Mesenchymal stem cell (in vitro differentiated cells and primary cell): ENCODE measurements around the gene SERGEF.

Experiments
- DNase-seq: peaks from one replicate; pipeline ENCODE4 v3.0.0-alpha.2; 2013
- H2AFZ ChIP-seq: one replicate; pipeline ENCODE4 v1.6.1; 2013; ENCODE audit warnings: low read depth, mild to moderate bottlenecking, control low read depth, inconsistent platforms, low read length, moderate library complexity
- H2AK5ac ChIP-seq: 2 replicates; pipeline ENCODE4 v1.6.1; 2013; ENCODE audit warnings: low read length, moderate library complexity, mild to moderate bottlenecking, inconsistent platforms; ENCODE audit not compliant: severe bottlenecking
- H2BK120ac ChIP-seq: one replicate; pipeline ENCODE4 v1.6.1; 2013; ENCODE audit warnings: low read depth, mild to moderate bottlenecking, inconsistent platforms, low read length, moderate library complexity
- H2BK12ac ChIP-seq, 2 experiments: one replicate each; pipeline ENCODE4 v1.6.1; 2013; ENCODE audit warnings: inconsistent platforms in 2 of 2, low read length in 2 of 2, mild to moderate bottlenecking in 2 of 2, moderate library complexity in 2 of 2, control low read depth in 1 of 2
- H2BK15ac ChIP-seq: one replicate; pipeline ENCODE4 v1.6.1; 2013; ENCODE audit warnings: mild to moderate bottlenecking, low read depth, inconsistent platforms; ENCODE audit not compliant: poor library complexity, severe bottlenecking
- H2BK5ac ChIP-seq: 2 replicates; pipeline ENCODE4 v1.6.1; 2013; ENCODE audit warnings: low read depth, mild to moderate bottlenecking, low read length, control low read depth, inconsistent platforms; ENCODE audit not compliant: poor library complexity, severe bottlenecking
- H3K14ac ChIP-seq, 2 experiments: one replicate each; pipeline ENCODE4 v1.6.1; 2013; ENCODE audit warnings: inconsistent platforms in 2 of 2, low read length in 2 of 2, control low read depth in 1 of 2, mild to moderate bottlenecking in 1 of 2, moderate library complexity in 1 of 2
- H3K18ac ChIP-seq, 2 experiments: one replicate each; pipeline ENCODE4 v1.6.1; 2013; ENCODE audit warnings: inconsistent platforms in 2 of 2, low read length in 2 of 2, control low read depth in 1 of 2, low read depth in 1 of 2, mild to moderate bottlenecking in 1 of 2
- H3K23ac ChIP-seq, 2 experiments: one replicate each; pipeline ENCODE4 v1.6.1; 2013; ENCODE audit warnings: inconsistent platforms in 2 of 2, low read length in 2 of 2, mild to moderate bottlenecking in 2 of 2, moderate library complexity in 2 of 2, control low read depth in 1 of 2
- H3K27ac ChIP-seq: 2 replicates; pipeline ENCODE4 v1.5.1; 2013; ENCODE audit warnings: mild to moderate bottlenecking, moderate library complexity, low read length, control low read depth, inconsistent platforms; ENCODE audit not compliant: poor library complexity, severe bottlenecking
- H3K27me3 ChIP-seq, 2 experiments: 2 replicates each; pipeline versions ENCODE4 v1.6.1 to v1.7.0; 2013; ENCODE audit warnings: low read length in 2 of 2, mild to moderate bottlenecking in 2 of 2, moderate library complexity in 2 of 2, control low read depth in 1 of 2, inconsistent platforms in 1 of 2; ENCODE audit not compliant: control insufficient read depth in 1 of 2, insufficient read depth in 1 of 2
- H3K36me3 ChIP-seq, 2 experiments: 2 replicates each; pipeline versions ENCODE4 v1.6.1 to v1.7.0; 2013; ENCODE audit warnings: low read length in 2 of 2, control low read depth in 1 of 2, inconsistent platforms in 1 of 2, low read depth in 1 of 2, mild to moderate bottlenecking in 1 of 2; ENCODE audit not compliant: insufficient read depth in 2 of 2, control insufficient read depth in 1 of 2
- H3K4ac ChIP-seq, 2 experiments: one replicate each; pipeline ENCODE4 v1.6.1; 2013; ENCODE audit warnings: inconsistent platforms in 2 of 2, low read length in 2 of 2, mild to moderate bottlenecking in 2 of 2, moderate library complexity in 2 of 2, control low read depth in 1 of 2, low read depth in 1 of 2
- H3K4me1 ChIP-seq: 2 replicates; pipeline ENCODE4 v1.6.1; 2013; ENCODE audit warnings: low read depth, low read length, control low read depth; ENCODE audit not compliant: control insufficient read depth, insufficient read depth
- H3K4me2 ChIP-seq: 2 replicates; pipeline ENCODE4 v1.6.1; 2013; ENCODE audit warnings: low read length, mild to moderate bottlenecking, inconsistent platforms; ENCODE audit not compliant: poor library complexity, severe bottlenecking
- H3K4me3 ChIP-seq, 2 experiments: 2 replicates each; pipeline versions ENCODE4 v1.5.1 to v1.7.0; 2013; ENCODE audit warnings: low read length in 2 of 2, mild to moderate bottlenecking in 2 of 2, control low read depth in 1 of 2, low read depth in 1 of 2; ENCODE audit not compliant: insufficient read depth in 1 of 2
- H3K79me1 ChIP-seq: replicated peaks from 2 replicates; pipeline ENCODE4 v1.6.1; 2013; ENCODE audit warnings: mild to moderate bottlenecking, control low read depth, low read length, inconsistent platforms; ENCODE audit not compliant: poor library complexity, severe bottlenecking
- H3K9ac ChIP-seq: 2 replicates; pipeline ENCODE4 v1.7.0; 2013; ENCODE audit warnings: mild to moderate bottlenecking, low read length, moderate library complexity
- H3K9me3 ChIP-seq: 2 replicates; pipeline ENCODE4 v1.7.0; 2013; ENCODE audit warnings: mild to moderate bottlenecking, low read length; ENCODE audit not compliant: control insufficient read depth
- H4K8ac ChIP-seq: one replicate; pipeline ENCODE4 v1.6.1; 2013; ENCODE audit warnings: inconsistent platforms, mild to moderate bottlenecking, low read length, moderate library complexity
- H4K91ac ChIP-seq: one replicate; pipeline ENCODE4 v1.6.1; 2013; ENCODE audit warnings: mild to moderate bottlenecking, low read length, inconsistent platforms
- WGBS: methylation state at CpG from one replicate; pipeline ENCODE4 v1.1.7; 2013; ENCODE audit warnings: mixed read lengths; 5-methylcytosine and 5-hydroxymethylcytosine counted together

The SERGEF gene

DNA sequence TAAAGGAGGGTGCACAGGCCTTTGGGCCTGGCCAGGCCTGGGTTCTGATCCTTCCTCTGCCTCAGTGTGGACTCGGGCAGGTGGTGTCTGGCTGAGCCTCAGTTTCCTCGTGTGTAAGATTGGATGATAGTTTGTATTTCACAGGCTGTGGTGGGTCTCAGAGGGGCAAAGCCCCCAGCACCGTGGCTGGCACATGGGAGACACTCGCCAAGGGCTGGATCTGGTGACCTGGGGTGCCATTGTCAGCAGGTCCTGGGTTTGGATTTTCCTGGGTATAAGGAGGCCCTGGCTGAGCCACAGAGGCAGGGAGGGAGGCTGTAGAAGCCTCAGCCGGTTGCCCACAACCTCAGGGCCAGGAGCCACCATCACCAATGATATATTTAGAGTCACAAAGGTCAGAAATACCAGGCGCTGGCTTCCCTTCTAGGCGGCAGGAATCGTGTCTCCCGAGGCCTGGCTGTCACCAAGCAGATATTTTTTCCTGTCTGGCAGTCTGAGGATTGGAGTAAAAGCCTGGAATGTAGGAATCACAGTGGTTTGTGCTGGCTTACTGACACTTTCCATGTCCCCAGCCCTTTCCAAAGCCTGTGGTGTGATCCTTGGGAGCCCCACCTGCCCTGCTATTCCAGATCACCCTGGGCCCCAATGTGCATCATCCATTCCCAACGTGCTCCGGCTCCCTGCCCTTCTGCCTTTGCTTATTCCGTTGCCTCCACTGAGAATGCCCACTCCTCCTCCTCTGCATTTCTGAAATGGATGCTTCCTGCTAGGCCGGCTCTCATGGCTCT lies 262.6 kb downstream of the SERGEF start:
- WGBS: 58% methylated on average over 12 of the region's 13 CpGs
- no peak overlapping the region for H3K18ac ChIP-seq

GRCh38 chr11:17748761-17749721 lies 263.8 kb downstream of the SERGEF start:
- no peak overlapping the region for H3K4me3 ChIP-seq
- H2BK120ac ChIP-seq: no peak overlapping the region
- DNase-seq: no peak
- no peak overlapping the region for H2BK15ac ChIP-seq
- H3K9ac ChIP-seq: no peak overlapping the region
- H3K79me1 ChIP-seq: no peaks in the 10 kb centered on the region
- no peaks in the 10 kb centered on the region for H3K9me3 ChIP-seq
- no peak overlapping the region for H2BK12ac ChIP-seq
- no peak overlapping the region for H4K91ac ChIP-seq
- H3K4me2 ChIP-seq: no peak overlapping the region
- H2BK5ac ChIP-seq: no peak overlapping the region
- peak overlapping the region in 1 of 2 experiments; percentile 7 for H3K14ac ChIP-seq
- H4K8ac ChIP-seq: no peak overlapping the region
- no peak overlapping the region for H2AFZ ChIP-seq
- no peak overlapping the region for H3K27ac ChIP-seq
- 73% methylated on average over 19 of the region's 19 CpGs for WGBS
- peaks cover 31 to 80% of the 10 kb centered on the region in 2 experiments for H3K27me3 ChIP-seq
- H3K4me1 ChIP-seq: no peaks in the 10 kb centered on the region
- no peak overlapping the region for H2AK5ac ChIP-seq
- H3K36me3 ChIP-seq: no peaks in the 10 kb centered on the region
- no peak overlapping the region for H3K18ac ChIP-seq
- no peak overlapping the region for H3K23ac ChIP-seq
- no peak overlapping the region for H3K4ac ChIP-seq

More for the DNA sequence above, 262.6 kb downstream of the SERGEF start:
- H3K27ac ChIP-seq: no peak overlapping the region
- no peaks in the 10 kb centered on the region for H3K79me1 ChIP-seq
- H3K4me3 ChIP-seq: no peak overlapping the region
- H2BK120ac ChIP-seq: no peak overlapping the region
- peaks cover 26 to 91% of the 10 kb centered on the region in 2 experiments for H3K27me3 ChIP-seq
- no peak overlapping the region for H2AK5ac ChIP-seq
- no peak for DNase-seq
- H3K9ac ChIP-seq: no peak overlapping the region
- H2AFZ ChIP-seq: no peak overlapping the region
- no peak overlapping the region for H2BK5ac ChIP-seq
- H3K4me2 ChIP-seq: no peak overlapping the region
- no peaks in the 10 kb centered on the region for H3K9me3 ChIP-seq
- no peaks in the 10 kb centered on the region for H3K4me1 ChIP-seq
- no peaks in the 10 kb centered on the region for H3K36me3 ChIP-seq
- no peak overlapping the region for H2BK15ac ChIP-seq
- H3K4ac ChIP-seq: no peak overlapping the region
- H4K8ac ChIP-seq: no peak overlapping the region
- no peak overlapping the region for H2BK12ac ChIP-seq
- H4K91ac ChIP-seq: no peak overlapping the region
- no peak overlapping the region for H3K23ac ChIP-seq
- H3K14ac ChIP-seq: no peak overlapping the region

DNA sequence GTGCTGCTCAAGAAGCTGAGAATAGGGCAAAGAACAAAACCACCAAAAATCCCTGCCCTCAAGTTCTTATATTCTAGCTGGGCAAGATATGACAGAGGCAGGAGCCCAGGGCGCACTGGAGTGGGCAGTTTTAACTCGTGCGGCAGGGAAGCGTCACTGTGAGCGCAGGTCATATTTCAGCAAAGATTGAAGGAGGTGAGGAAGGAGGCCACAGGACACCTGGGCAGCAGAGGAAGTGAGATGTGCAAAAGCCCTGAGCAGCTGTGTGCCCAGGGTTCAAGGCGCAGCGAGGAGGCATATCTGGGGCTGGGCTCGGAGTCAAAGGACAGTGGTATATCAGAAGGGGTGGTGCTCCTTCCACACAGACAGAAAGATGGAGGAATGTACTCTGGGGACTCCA lies 264.8 kb downstream of the SERGEF start:
- no peaks in the 10 kb centered on the region for H3K9me3 ChIP-seq
- 89% methylated on average over 8 of the region's 8 CpGs for WGBS
- H2BK5ac ChIP-seq: no peak overlapping the region
- H3K18ac ChIP-seq: no peak overlapping the region
- no peak overlapping the region for H3K23ac ChIP-seq
- H3K14ac ChIP-seq: no peak overlapping the region
- no peak overlapping the region for H3K9ac ChIP-seq
- H4K8ac ChIP-seq: no peak overlapping the region
- H2BK120ac ChIP-seq: no peak overlapping the region
- H3K4me3 ChIP-seq: no peak overlapping the region
- no peak overlapping the region for H2BK12ac ChIP-seq
- H3K79me1 ChIP-seq: no peaks in the 10 kb centered on the region
- H3K27me3 ChIP-seq: peaks cover 31 to 71% of the 10 kb centered on the region in 2 experiments
- no peaks in the 10 kb centered on the region for H3K36me3 ChIP-seq
- H4K91ac ChIP-seq: no peak overlapping the region
- no peak overlapping the region for H3K27ac ChIP-seq
- H2BK15ac ChIP-seq: no peak overlapping the region
- no peak overlapping the region for H3K4ac ChIP-seq
- no peak overlapping the region for H2AK5ac ChIP-seq
- no peak overlapping the region for H2AFZ ChIP-seq
- no peak overlapping the region for H3K4me2 ChIP-seq
- DNase-seq: no peak
- H3K4me1 ChIP-seq: no peaks in the 10 kb centered on the region
